Epidermal melanocyte (primary cell): ENCODE data around the gene CORO2B.

Experiments used
- DNase-seq: peaks from one replicate; pipeline ENCODE4 v3.0.0; 2011; ENCODE audit warnings: low spot score; ENCODE audit not compliant: insufficient read length

Gene CORO2B

GRCh38 chr15:68696414-68697363 lies 117.9 kb downstream of the CORO2B start:
- no peak for DNase-seq

GRCh38 chr15:68697711-68698690 lies 119.2 kb downstream of the CORO2B start:
- DNase-seq: no peak

- no peak for DNase-seq
Measured at GRCh38 chr15:68698708-68699107, 119.9 kb downstream of the CORO2B start.

GRCh38 chr15:68699124-68699880 lies 120.5 kb downstream of the CORO2B start:
- no peak for DNase-seq

GRCh38 chr15:68699881-68700454 lies 121.2 kb downstream of the CORO2B start:
- no peak for DNase-seq

- peak; percentile 46 for DNase-seq
Measured at GRCh38 chr15:68700455-68701123, 121.8 kb downstream of the CORO2B start.

- DNase-seq: no peak
Measured at GRCh38 chr15:68701886-68702285, 123.1 kb downstream of the CORO2B start.

- no peak for DNase-seq
Measured at GRCh38 chr15:68704496-68705021, 125.8 kb downstream of the CORO2B start.

- no peak for DNase-seq
Measured at GRCh38 chr15:68706256-68706655, 127.5 kb downstream of the CORO2B start.

GRCh38 chr15:68706931-68707330 lies 128.1 kb downstream of the CORO2B start:
- DNase-seq: no peak

GRCh38 chr15:68707386-68707785 lies 128.6 kb downstream of the CORO2B start:
- DNase-seq: no peak

GRCh38 chr15:68709876-68710275 lies 131.1 kb downstream of the CORO2B start:
- DNase-seq: no peak

GRCh38 chr15:68710536-68710935 lies 131.7 kb downstream of the CORO2B start:
- DNase-seq: no peak

- no peak for DNase-seq
Measured at GRCh38 chr15:68711406-68711805, 132.6 kb downstream of the CORO2B start.

- no peak for DNase-seq
Measured at GRCh38 chr15:68712886-68713285, 134.1 kb downstream of the CORO2B start.

GRCh38 chr15:68713874-68714273 lies 135.1 kb downstream of the CORO2B start:
- DNase-seq: no peak

GRCh38 chr15:68715111-68715510 lies 136.3 kb downstream of the CORO2B start:
- no peak for DNase-seq

- DNase-seq: no peak
Measured at GRCh38 chr15:68717951-68718350, 139.2 kb downstream of the CORO2B start.

- no peak for DNase-seq
Measured at GRCh38 chr15:68718468-68718867, 139.7 kb downstream of the CORO2B start.

GRCh38 chr15:68719051-68719450 lies 140.3 kb downstream of the CORO2B start:
- DNase-seq: no peak
